IMR-90 (cell line): ENCODE results near the gene AIF1. TPM values are rescaled to one million over a fixed set of nuclear protein-coding genes. Genes with fewer than 3 reads are reported as not detected.

ENCODE experiments used
- ATAC-seq: fragments of 200-7000 bp; cut with Tn5 transposase; 2 replicates; pipeline ENCODE4 v1.9.1; 2020; ENCODE audit warnings: low read depth, mild to moderate bottlenecking, moderate library complexity
- BruUV-seq: library from RNA; stranded (reverse); fragments of 400-500 nt; replicated peaks from 2 replicates; lab custom pipeline; 2021; lab: Mats Ljungman, UMichigan
- CTCF ChIA-PET: fragments of 300-600 bp; formaldehyde crosslinking; extraction: SDS; loops from one replicate; lab custom pipeline; 2021; ENCODE audit warnings: antibody characterized with exemption; lab: Yijun Ruan, JAX
- POLR2A ChIA-PET: fragments of 300-600 bp; sonication (Branson Sonifier 250); formaldehyde crosslinking; loops from one replicate; lab custom pipeline; 2022; ENCODE audit warnings: antibody characterized with exemption; ENCODE audit not compliant: unreplicated experiment; lab: Charles Lee
- DNase-seq: peaks from one replicate; pipeline ENCODE4 v3.0.0; 2013
- H2AFZ ChIP-seq: replicated peaks from 2 replicates; pipeline ENCODE3; 2013; ENCODE audit warnings: low read length, mild to moderate bottlenecking; ENCODE audit not compliant: poor library complexity
- H2AK5ac ChIP-seq: 2 replicates; pipeline ENCODE4 v1.6.1; 2013; ENCODE audit warnings: low read depth, low read length, inconsistent platforms
- H2AK9ac ChIP-seq: replicated peaks from 2 replicates; pipeline ENCODE3; 2013; ENCODE audit warnings: mild to moderate bottlenecking, low read depth, low read length, moderate library complexity; ENCODE audit not compliant: poor library complexity
- H2BK120ac ChIP-seq: 2 replicates; pipeline ENCODE4 v1.6.1; 2013; ENCODE audit warnings: low read depth, low read length, inconsistent platforms
- H2BK15ac ChIP-seq: 3 replicates; pipeline ENCODE4 v1.6.1; 2013; ENCODE audit warnings: low read depth, low read length, inconsistent platforms
- H2BK20ac ChIP-seq: 2 replicates; pipeline ENCODE4 v1.6.1; 2013; ENCODE audit warnings: low read depth, mild to moderate bottlenecking, inconsistent platforms, low read length, moderate library complexity
- H2BK5ac ChIP-seq: 2 replicates; pipeline ENCODE4 v1.6.1; 2013; ENCODE audit warnings: mild to moderate bottlenecking, low read depth, low read length, inconsistent platforms; ENCODE audit not compliant: poor library complexity, severe bottlenecking
- H3K14ac ChIP-seq: replicated peaks from 2 replicates; pipeline ENCODE4 v1.6.1; 2013; ENCODE audit warnings: low read depth, low read length, inconsistent platforms
- H3K18ac ChIP-seq: 2 replicates; pipeline ENCODE4 v1.6.1; 2013; ENCODE audit warnings: low read depth, low read length, control low read depth
- H3K23ac ChIP-seq: 2 replicates; pipeline ENCODE4 v1.6.1; 2013; ENCODE audit warnings: low read depth, low read length, inconsistent platforms
- H3K27ac ChIP-seq: 2 replicates; pipeline ENCODE4 v1.5.1; 2013; ENCODE audit warnings: mild to moderate bottlenecking, control low read depth, low read length; ENCODE audit not compliant: insufficient read depth
- H3K27me3 ChIP-seq: 2 replicates; pipeline ENCODE4 v1.6.1; 2013; ENCODE audit warnings: low read length; ENCODE audit not compliant: control insufficient read depth, insufficient read depth
- H3K36me3 ChIP-seq: 2 replicates; pipeline ENCODE4 v1.6.1; 2013; ENCODE audit warnings: low read length, mixed read lengths; ENCODE audit not compliant: control insufficient read depth, insufficient read depth
- H3K4ac ChIP-seq: 2 replicates; pipeline ENCODE4 v1.6.1; 2013; ENCODE audit warnings: low read depth, low read length, inconsistent platforms
- H3K4me1 ChIP-seq: 2 replicates; pipeline ENCODE4 v1.6.1; 2013; ENCODE audit warnings: low read length, mixed read lengths; ENCODE audit not compliant: control insufficient read depth, insufficient read depth
- H3K4me2 ChIP-seq: 2 replicates; pipeline ENCODE4 v1.6.1; 2013; ENCODE audit warnings: low read depth, mild to moderate bottlenecking, control low read depth, low read length, moderate library complexity
- H3K4me3 ChIP-seq: 2 replicates; pipeline ENCODE4 v1.5.1; 2013; ENCODE audit warnings: low read depth, mild to moderate bottlenecking, control low read depth, low read length, moderate library complexity; ENCODE audit not compliant: insufficient read depth
- H3K56ac ChIP-seq: 2 replicates; pipeline ENCODE4 v1.6.1; 2013; ENCODE audit warnings: low read length, inconsistent platforms; ENCODE audit not compliant: insufficient read depth; ENCODE audit errors: extremely low read depth
- H3K79me1 ChIP-seq, 2 experiments: 2 replicates each; pipeline ENCODE4 v1.6.1; 2013; ENCODE audit warnings: low read length in 2 of 2, inconsistent platforms in 1 of 2, low read depth in 1 of 2
- H3K9ac ChIP-seq: 2 replicates; pipeline ENCODE4 v1.6.1; 2013; ENCODE audit warnings: low read depth, low read length, control low read depth
- H3K9me1 ChIP-seq: 2 replicates; pipeline ENCODE4 v1.6.1; 2013; ENCODE audit warnings: low read length, inconsistent platforms; ENCODE audit not compliant: insufficient read depth
- H3K9me3 ChIP-seq: 2 replicates; pipeline ENCODE4 v1.6.1; 2013; ENCODE audit warnings: low read length; ENCODE audit not compliant: control insufficient read depth, insufficient read depth
- H4K20me1 ChIP-seq: 2 replicates; pipeline ENCODE4 v1.6.1; 2013; ENCODE audit warnings: low read length, inconsistent platforms; ENCODE audit not compliant: insufficient read depth
- H4K5ac ChIP-seq: 2 replicates; pipeline ENCODE4 v1.6.1; 2013; ENCODE audit warnings: mild to moderate bottlenecking, low read depth, low read length, control low read depth
- H4K8ac ChIP-seq, 2 experiments: 2 replicates each; pipeline ENCODE4 v1.6.1; 2013; ENCODE audit warnings: low read depth in 2 of 2, low read length in 2 of 2, control low read depth in 1 of 2, inconsistent platforms in 1 of 2
- H4K91ac ChIP-seq: 2 replicates; pipeline ENCODE4 v1.6.1; 2013; ENCODE audit warnings: low read depth, low read length, inconsistent platforms; ENCODE audit not compliant: insufficient read depth
- BHLHE40 ChIP-seq: fragments of 150-350 bp; IDR thresholded peaks from 2 replicates; pipeline ENCODE4 v1.6.1; 2016; ENCODE audit warnings: mild to moderate bottlenecking, low read depth, low read length
- CEBPB ChIP-seq: IDR thresholded peaks from 2 replicates; pipeline ENCODE4 v1.6.1; 2012; ENCODE audit warnings: low read depth, low read length, improper control_type of control experiment
- CHD1 ChIP-seq: IDR thresholded peaks from 2 replicates; pipeline ENCODE4 v1.6.1; 2012; ENCODE audit warnings: low read depth, low read length, improper control_type of control experiment
- CTCF ChIP-seq: conservative IDR thresholded peaks from 2 replicates; pipeline ENCODE4 v1.5.1; 2012; ENCODE audit warnings: mild to moderate bottlenecking, low read depth, low read length, improper control_type of control experiment
- ELK1 ChIP-seq: fragments of 150-350 bp; IDR thresholded peaks from 2 replicates; pipeline ENCODE4 v1.6.1; 2016; ENCODE audit warnings: low read depth, mild to moderate bottlenecking, low read length, moderate library complexity, borderline replicate concordance
- MAZ ChIP-seq: IDR thresholded peaks from 2 replicates; pipeline ENCODE4 v1.6.1; 2012; ENCODE audit warnings: low read depth, mild to moderate bottlenecking, low read length, improper control_type of control experiment, moderate library complexity, borderline replicate concordance
- MXI1 ChIP-seq: IDR thresholded peaks from 2 replicates; pipeline ENCODE4 v1.6.1; 2012; ENCODE audit warnings: low read depth, mild to moderate bottlenecking, low read length, moderate library complexity, borderline replicate concordance
- WGBS, 2 experiments: methylation state at CpG; one replicate each; pipeline versions ENCODE4 v1.1.5 to v1.1.7; 2013; ENCODE audit warnings: missing lambda C conversion rate in 2 of 2; ENCODE audit not compliant: insufficient read length in 1 of 2; ENCODE audit errors: extremely low coverage in 2 of 2; 5-methylcytosine and 5-hydroxymethylcytosine counted together
- dilution Hi-C: fragments of 300-500 bp; cut with HindIII; formaldehyde crosslinking; loops from one replicate; pipeline ENCODE4 v1.14.3; 2018; ENCODE audit warnings: low sequenced_read_pairs; ENCODE audit not compliant: unreplicated experiment
- in situ Hi-C: fragments of 300-500 bp; cut with MboI; formaldehyde crosslinking; loops from 3 replicates; pipeline ENCODE4 v1.14.3; 2019; ENCODE audit warnings: low sequenced_read_pairs, inconsistent platforms, mixed read lengths
- intact Hi-C: fragments of 100-400 bp; cut with micrococcal nuclease; formaldehyde crosslinking; loops from 2 replicates; pipeline ENCODE4 v1.10.0; 2022
- polyA plus RNA-seq, 3 experiments: library from polyadenylated mRNA; depleted of rRNA; stranded (reverse); fragments of >200 nt; gene quantifications; 2 replicates each; pipeline ENCODE4 v1.2.3, GENCODE V29; 2012; ENCODE audit warnings: low replicate concordance in 1 of 3
- total RNA-seq: library from RNA; depleted of rRNA; stranded (reverse); fragments of >200 nt; gene quantifications from 2 replicates; pipeline ENCODE4 v1.2.3, GENCODE V29; 2012

The AIF1 gene
- total and polyA plus RNA-seq, 2 of the 4 experiments (the other 2 are of a cell fraction) = not detected

- peak; percentile 49; the same call in 1 of the 2 replicates for TF ChIP-seq MAZ
Observed at GRCh38 chr6:31663961-31664789, 49.1 kb downstream of the AIF1 start (continued).

- H3K4me3 ChIP-seq = peak within 1 kb of the TSS; percentile 74
- peak; percentile 11; the same call in 1 of the 2 replicates for TF ChIP-seq MAZ
- TF ChIP-seq ELK1 = no peak
- peak; percentile 57 for TF ChIP-seq CEBPB
- TF ChIP-seq CHD1 = no peak
- TF ChIP-seq MXI1 = peak; percentile 74; the same call in 1 of the 2 replicates
- TF ChIP-seq CTCF = no peak
- peak; percentile 48; the same call in 1 of the 2 replicates for TF ChIP-seq BHLHE40
- ChIA-PET CTCF (interaction anchor here (1.3 kb wide), 1 partner anchor 13 kb away, joined by 5 read pairs; the partner anchor contains the start of gene BAG6), POLR2A (no interaction called here)
- no peaks in the 10 kb centered on the region for H3K27me3 ChIP-seq
- peak within 1 kb of the TSS; percentile 82 for H2BK5ac ChIP-seq
- peak within 1 kb of the TSS; percentile 63; the same call in 2 of the 3 replicates for H2BK15ac ChIP-seq
- peak within 1 kb of the TSS; percentile 87 for H3K4me2 ChIP-seq
- H4K5ac ChIP-seq = peak within 1 kb of the TSS; percentile 48
- no peaks in the 10 kb centered on the region; the same call in none of the 2 replicates for H4K20me1 ChIP-seq
- peak within 1 kb of the TSS; percentile 75 for H2BK120ac ChIP-seq
- peak within 1 kb of the TSS; percentile 93 for H3K14ac ChIP-seq
- in situ Hi-C loops (no loop called here), intact Hi-C loops (loop anchor here (2.0 to 5.0 kb wide), 2 partner anchors 118 to 167 kb away; partner anchors contain the start of genes ATP6V1G2 and NFKBIL1), dilution Hi-C loops (no loop called here)
- peak within 1 kb of the TSS; percentile 93 for H3K23ac ChIP-seq
- peak within 1 kb of the TSS; percentile 65 for H2BK20ac ChIP-seq
- BruUV-seq = no TSS peak
- peak within 1 kb of the TSS; percentile 86 for H3K56ac ChIP-seq
- peak within 1 kb of the TSS; percentile 87 for H3K27ac ChIP-seq
- H3K9me3 ChIP-seq = no peaks in the 10 kb centered on the region
- peak within 1 kb of the TSS; percentile 61 to 98 for H4K8ac ChIP-seq
- H2AK9ac ChIP-seq = peak within 1 kb of the TSS; percentile 99
- peak within 1 kb of the TSS; percentile 90 for H2AFZ ChIP-seq
- WGBS, 2 experiments = 0% methylated on average over 5 of the region's 39 CpGs; no CpG with 5 or more reads in 1 of the 2 experiments
- peak within 1 kb of the TSS; percentile 30 for H3K18ac ChIP-seq
- H3K36me3 ChIP-seq = peaks cover 33% of the 10 kb centered on the region
- peak within 1 kb of the TSS; percentile 78 for H3K9ac ChIP-seq
- peaks cover 16 to 84% of the 10 kb centered on the region in 2 experiments for H3K79me1 ChIP-seq
- 0 out of 2 replicates have a peak, but pooled peaks cover 3% of the 10 kb centered on the region for H3K9me1 ChIP-seq
- H3K4me1 ChIP-seq = peaks cover 14% of the 10 kb centered on the region
- DNase-seq = peak; percentile 94
- H2AK5ac ChIP-seq = peak within 1 kb of the TSS; percentile 96
- ATAC-seq = peak; percentile 32
- peak within 1 kb of the TSS; percentile 80 for H3K4ac ChIP-seq
- peak within 1 kb of the TSS; percentile 90 for H4K91ac ChIP-seq
Observed at GRCh38 chr6:31664790-31665500, 49.9 kb downstream of the AIF1 start, which contains the start of gene GPANK1. Gene GPANK1, minus strand, starts transcription at chr6:31664997. Its CDS starts 519 bp downstream, at chr6:31664478.
